ENCODE measurements around the gene CHST11.

GRCh38 chr12:104600790-104601739 lies 144.3 kb downstream of the CHST11 start:
- TF ChIP-seq, protein P1, sequence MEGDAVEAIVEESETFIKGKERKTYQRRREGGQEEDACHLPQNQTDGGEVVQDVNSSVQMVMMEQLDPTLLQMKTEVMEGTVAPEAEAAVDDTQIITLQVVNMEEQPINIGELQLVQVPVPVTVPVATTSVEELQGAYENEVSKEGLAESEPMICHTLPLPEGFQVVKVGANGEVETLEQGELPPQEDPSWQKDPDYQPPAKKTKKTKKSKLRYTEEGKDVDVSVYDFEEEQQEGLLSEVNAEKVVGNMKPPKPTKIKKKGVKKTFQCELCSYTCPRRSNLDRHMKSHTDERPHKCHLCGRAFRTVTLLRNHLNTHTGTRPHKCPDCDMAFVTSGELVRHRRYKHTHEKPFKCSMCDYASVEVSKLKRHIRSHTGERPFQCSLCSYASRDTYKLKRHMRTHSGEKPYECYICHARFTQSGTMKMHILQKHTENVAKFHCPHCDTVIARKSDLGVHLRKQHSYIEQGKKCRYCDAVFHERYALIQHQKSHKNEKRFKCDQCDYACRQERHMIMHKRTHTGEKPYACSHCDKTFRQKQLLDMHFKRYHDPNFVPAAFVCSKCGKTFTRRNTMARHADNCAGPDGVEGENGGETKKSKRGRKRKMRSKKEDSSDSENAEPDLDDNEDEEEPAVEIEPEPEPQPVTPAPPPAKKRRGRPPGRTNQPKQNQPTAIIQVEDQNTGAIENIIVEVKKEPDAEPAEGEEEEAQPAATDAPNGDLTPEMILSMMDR (conservative IDR thresholded peaks at IDR 0.05; ENCODE audit: low read depth, low read length) = no peak
- no peak for TF ChIP-seq EZH2 (IDR thresholded peaks at IDR 0.05; ENCODE audit: borderline replicate concordance, low read depth, low read length, poor library complexity, severe bottlenecking)

All from A673 (cell line).